ENCODE data around the gene ABHD15.

ABHD15 gene

GRCh38 chr17:29594519-29595090 is 27.8 kb upstream of the ABHD15 start:
- DNase-seq (ENCODE audit: low spot score) = no peak

- DNase-seq (ENCODE audit: low spot score) = no peak
Observed at GRCh38 chr17:29593591-29594518, 27.0 kb upstream of the ABHD15 start.

GRCh38 chr17:29592850-29593551 is 26.2 kb upstream of the ABHD15 start, which contains the start of gene ANKRD13B:
ANKRD13B (plus strand) TSS chr17:29593132; CDS start chr17:29593622, 490 bp downstream.
- no peak for DNase-seq (ENCODE audit: low spot score)

- peak; percentile 36 for DNase-seq (ENCODE audit: low spot score)
Observed at GRCh38 chr17:29591737-29592608, 25.1 kb upstream of the ABHD15 start.

GRCh38 chr17:29591146-29591736 is 24.4 kb upstream of the ABHD15 start:
- no peak for DNase-seq (ENCODE audit: low spot score)

- no peak for DNase-seq (ENCODE audit: low spot score)
Observed at GRCh38 chr17:29590411-29591145, 23.7 kb upstream of the ABHD15 start.

- DNase-seq (ENCODE audit: low spot score) = peak; percentile 47
Observed at GRCh38 chr17:29589524-29590410, 22.9 kb upstream of the ABHD15 start, which contains the start of gene GIT1. GIT1 (minus strand) TSS chr17:29589648; CDS start chr17:29589378, 270 bp downstream.

- DNase-seq (ENCODE audit: low spot score) = no peak
Observed at GRCh38 chr17:29588562-29589411, 21.9 kb upstream of the ABHD15 start.

GRCh38 chr17:29588017-29588561 is 21.3 kb upstream of the ABHD15 start:
- DNase-seq (ENCODE audit: low spot score) = no peak

- DNase-seq (ENCODE audit: low spot score) = no peak
Observed at GRCh38 chr17:29587591-29587990, 20.8 kb upstream of the ABHD15 start.

- DNase-seq (ENCODE audit: low spot score) = no peak
Observed at GRCh38 chr17:29586676-29587469, 20.0 kb upstream of the ABHD15 start.

GRCh38 chr17:29585080-29585751 is 18.4 kb upstream of the ABHD15 start:
- no peak for DNase-seq (ENCODE audit: low spot score)

- no peak for DNase-seq (ENCODE audit: low spot score)
Observed at GRCh38 chr17:29584452-29585079, 17.7 kb upstream of the ABHD15 start.

- DNase-seq (ENCODE audit: low spot score) = no peak
Observed at GRCh38 chr17:29583324-29584248, 16.7 kb upstream of the ABHD15 start.

- no peak for DNase-seq (ENCODE audit: low spot score)
Observed at GRCh38 chr17:29582772-29583171, 15.9 kb upstream of the ABHD15 start.
